GM21825 (cell line): ENCODE measurements around the gene CCDC183.
A peak's percentile ranks its signal among the peaks of the same experiment; 100 is the strongest.

Experiments
- ATAC-seq: cut with Tn5 transposase; IDR thresholded peaks from one replicate; pipeline ENCODE4 v1.9.1; 2021; ENCODE audit warnings: mild to moderate bottlenecking, moderate library complexity; ENCODE audit not compliant: unreplicated experiment

The CCDC183 gene

GRCh38 chr9:136847826-136848392 lies 51.8 kb downstream of the CCDC183 start:
- ATAC-seq = no peak

- ATAC-seq = no peak
These were observed 52.4 kb downstream of the CCDC183 start for GRCh38 chr9:136848393-136849037.

- ATAC-seq = peak; percentile 73
These were observed 53.2 kb downstream of the CCDC183 start, which contains the start of gene PHPT1 for GRCh38 chr9:136849038-136849959. TSS of gene PHPT1 (plus strand) at chr9:136849409. CDS start at chr9:136849431, 22 bp downstream.

GRCh38 chr9:136849960-136850865 lies 54.1 kb downstream of the CCDC183 start:
- no peak for ATAC-seq

- no peak for ATAC-seq
These were observed 55.0 kb downstream of the CCDC183 start for GRCh38 chr9:136850866-136851775.

- no peak for ATAC-seq
These were observed 56.0 kb downstream of the CCDC183 start, which contains the start of gene MAMDC4 for GRCh38 chr9:136851941-136852663. TSS of gene MAMDC4 (plus strand) at chr9:136852346. CDS start at chr9:136852417, 71 bp downstream.

- no peak for ATAC-seq
These were observed 56.8 kb downstream of the CCDC183 start for GRCh38 chr9:136852664-136853595.

GRCh38 chr9:136853596-136854112 lies 57.5 kb downstream of the CCDC183 start:
- no peak for ATAC-seq

- no peak for ATAC-seq
These were observed 58.1 kb downstream of the CCDC183 start for GRCh38 chr9:136854113-136854841.

- no peak for ATAC-seq
These were observed 58.8 kb downstream of the CCDC183 start for GRCh38 chr9:136854842-136855460.

GRCh38 chr9:136855461-136856078 lies 59.4 kb downstream of the CCDC183 start:
- ATAC-seq = no peak

GRCh38 chr9:136856079-136856476 lies 59.9 kb downstream of the CCDC183 start:
- no peak for ATAC-seq

GRCh38 chr9:136856541-136857141 lies 60.5 kb downstream of the CCDC183 start:
- no peak for ATAC-seq

GRCh38 chr9:136857166-136857565 lies 61.0 kb downstream of the CCDC183 start:
- no peak for ATAC-seq
